HCT116 (cell line): Measurements from ENCODE around the gene PPFIA1.

Experiments
- POLR2A ChIP-seq: IDR thresholded peaks from 2 replicates; pipeline ENCODE4 v1.7.0; 2011; ENCODE audit warnings: borderline replicate concordance; ENCODE audit not compliant: insufficient read depth, insufficient read length; ENCODE audit errors: extremely low read depth
- SP1 ChIP-seq: IDR thresholded peaks from 2 replicates; pipeline ENCODE4 v1.6.1; 2012; ENCODE audit warnings: low read depth
- YY1 ChIP-seq: IDR thresholded peaks from 2 replicates; pipeline ENCODE4 v1.6.1; 2011; ENCODE audit warnings: low read length, low read depth, moderate library complexity, mild to moderate bottlenecking; ENCODE audit not compliant: insufficient replicate concordance; ENCODE audit errors: extremely low read depth
- ZFX ChIP-seq: fragments of 450-650 bp; IDR thresholded peaks from 2 replicates; pipeline ENCODE4 v1.6.1; 2017
- TF ChIP-seq, protein P1 (sequence below), 3 experiments: fragments of 200-600 bp in 1 of 3; sonication (generic) in 1 of 3; IDR thresholded peaks in 2 of 3; conservative IDR thresholded peaks in 1 of 3; 2 replicates each; pipeline ENCODE4 v1.5.1; 2012 to 2017; ENCODE audit warnings: low read depth in 2 of 3, low read length in 2 of 3, antibody characterized with exemption in 1 of 3, borderline replicate concordance in 1 of 3, control low read depth in 1 of 3, mild to moderate bottlenecking in 1 of 3, mixed read lengths in 1 of 3, mixed run types in 1 of 3, moderate library complexity in 1 of 3; ENCODE audit not compliant: insufficient read depth in 1 of 3

DNA sequence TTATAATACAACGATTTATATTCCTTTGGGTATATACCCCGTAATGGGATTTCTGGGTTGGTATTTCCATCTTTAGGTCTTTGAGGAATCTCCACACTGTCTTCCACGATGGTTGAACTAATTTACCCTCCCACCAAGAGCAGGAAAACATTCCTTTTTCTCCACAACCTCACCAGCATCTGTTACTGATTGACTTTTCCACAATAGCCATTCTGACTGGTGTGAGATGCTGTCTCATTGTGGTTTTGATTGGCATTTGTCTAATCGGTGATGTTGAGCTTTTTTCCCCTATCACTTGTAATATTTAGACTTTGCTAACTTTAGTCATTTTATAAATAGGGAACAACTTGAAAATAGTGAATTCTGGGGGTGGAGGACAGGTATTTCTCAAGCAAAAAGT, 58.1 kb downstream of the PPFIA1 start:
- TF ChIP-seq, protein P1, sequence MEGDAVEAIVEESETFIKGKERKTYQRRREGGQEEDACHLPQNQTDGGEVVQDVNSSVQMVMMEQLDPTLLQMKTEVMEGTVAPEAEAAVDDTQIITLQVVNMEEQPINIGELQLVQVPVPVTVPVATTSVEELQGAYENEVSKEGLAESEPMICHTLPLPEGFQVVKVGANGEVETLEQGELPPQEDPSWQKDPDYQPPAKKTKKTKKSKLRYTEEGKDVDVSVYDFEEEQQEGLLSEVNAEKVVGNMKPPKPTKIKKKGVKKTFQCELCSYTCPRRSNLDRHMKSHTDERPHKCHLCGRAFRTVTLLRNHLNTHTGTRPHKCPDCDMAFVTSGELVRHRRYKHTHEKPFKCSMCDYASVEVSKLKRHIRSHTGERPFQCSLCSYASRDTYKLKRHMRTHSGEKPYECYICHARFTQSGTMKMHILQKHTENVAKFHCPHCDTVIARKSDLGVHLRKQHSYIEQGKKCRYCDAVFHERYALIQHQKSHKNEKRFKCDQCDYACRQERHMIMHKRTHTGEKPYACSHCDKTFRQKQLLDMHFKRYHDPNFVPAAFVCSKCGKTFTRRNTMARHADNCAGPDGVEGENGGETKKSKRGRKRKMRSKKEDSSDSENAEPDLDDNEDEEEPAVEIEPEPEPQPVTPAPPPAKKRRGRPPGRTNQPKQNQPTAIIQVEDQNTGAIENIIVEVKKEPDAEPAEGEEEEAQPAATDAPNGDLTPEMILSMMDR (IDR thresholded peaks at IDR 0.05 in 2 of 3, conservative IDR thresholded peaks at IDR 0.05 in 1 of 3; ENCODE audit: borderline replicate concordance in 1 of 3, insufficient read depth in 1 of 3, low read depth in 2 of 3, low read length in 2 of 3) = no peak
- TF ChIP-seq SP1 (no peak), ZFX (no peak), POLR2A (no peak), YY1 (no peak)
